Measurements from ENCODE around the gene SMG6.

DNA sequence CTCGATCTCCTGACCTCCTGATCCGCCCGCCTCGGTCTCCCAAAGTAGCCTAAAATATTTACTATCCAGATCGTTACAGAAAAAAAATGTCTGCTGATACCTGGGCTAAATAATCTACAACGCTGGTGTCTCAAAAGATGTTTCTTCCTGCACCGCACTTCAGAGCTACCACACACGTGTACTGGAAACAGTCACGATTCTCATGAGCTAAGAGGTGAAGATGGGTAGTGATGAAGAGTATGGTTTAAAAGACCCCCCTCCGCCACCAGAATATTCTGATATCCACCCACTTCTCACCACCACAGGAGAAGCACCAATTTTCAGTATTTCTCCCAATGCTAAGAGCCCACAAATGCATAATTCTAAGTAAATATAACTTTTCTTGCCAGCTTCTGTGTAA, 50.2 kb downstream of the SMG6 start:
- TF ChIP-seq, protein P1, sequence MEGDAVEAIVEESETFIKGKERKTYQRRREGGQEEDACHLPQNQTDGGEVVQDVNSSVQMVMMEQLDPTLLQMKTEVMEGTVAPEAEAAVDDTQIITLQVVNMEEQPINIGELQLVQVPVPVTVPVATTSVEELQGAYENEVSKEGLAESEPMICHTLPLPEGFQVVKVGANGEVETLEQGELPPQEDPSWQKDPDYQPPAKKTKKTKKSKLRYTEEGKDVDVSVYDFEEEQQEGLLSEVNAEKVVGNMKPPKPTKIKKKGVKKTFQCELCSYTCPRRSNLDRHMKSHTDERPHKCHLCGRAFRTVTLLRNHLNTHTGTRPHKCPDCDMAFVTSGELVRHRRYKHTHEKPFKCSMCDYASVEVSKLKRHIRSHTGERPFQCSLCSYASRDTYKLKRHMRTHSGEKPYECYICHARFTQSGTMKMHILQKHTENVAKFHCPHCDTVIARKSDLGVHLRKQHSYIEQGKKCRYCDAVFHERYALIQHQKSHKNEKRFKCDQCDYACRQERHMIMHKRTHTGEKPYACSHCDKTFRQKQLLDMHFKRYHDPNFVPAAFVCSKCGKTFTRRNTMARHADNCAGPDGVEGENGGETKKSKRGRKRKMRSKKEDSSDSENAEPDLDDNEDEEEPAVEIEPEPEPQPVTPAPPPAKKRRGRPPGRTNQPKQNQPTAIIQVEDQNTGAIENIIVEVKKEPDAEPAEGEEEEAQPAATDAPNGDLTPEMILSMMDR (IDR thresholded peaks at IDR 0.05; ENCODE audit: insufficient read depth, low read depth, low read length), result no peak
- TF ChIP-seq EZH2 (IDR thresholded peaks at IDR 0.05; ENCODE audit: insufficient read depth, low read length), result no peak

All from astrocyte (in vitro differentiated cells and primary cell).